ENCODE measurements around the gene ERMARD. TPM values are rescaled to one million over a fixed set of nuclear protein-coding genes. Genes with fewer than 3 reads are reported as not detected.

ERMARD gene
- polyA plus RNA-seq, 1 experiment: 31.8 TPM

- no peak for TF ChIP-seq CTCF (IDR thresholded peaks at IDR 0.05; ENCODE audit: insufficient read depth, low read depth, low read length)
- Histone ChIP-seq H3K27me3 (ENCODE audit: control insufficient read depth, insufficient read depth, low read length) (no peaks in the 10 kb centered on the region), H3K36me3 (ENCODE audit: control insufficient read depth, insufficient read depth, low read length) (peaks cover 2% of the 10 kb centered on the region; the same call in 1 of the 2 replicates), H3K4me3 (ENCODE audit: low read depth, low read length) (no peak overlapping the region)
- no peak for DNase-seq (ENCODE audit: low read depth)
- ChIA-PET CTCF (no interaction called here), POLR2A (no interaction called here)
Measured at GRCh38 chr6:169783401-169783800, 32.0 kb downstream of the ERMARD start.

GRCh38 chr6:169783971-169784820, 32.8 kb downstream of the ERMARD start:
- H3K27me3 ChIP-seq (ENCODE audit: control insufficient read depth, insufficient read depth, low read length): no peaks in the 10 kb centered on the region
- H3K36me3 ChIP-seq (ENCODE audit: control insufficient read depth, insufficient read depth, low read length): peaks cover 2% of the 10 kb centered on the region; the same call in 1 of the 2 replicates
- TF ChIP-seq CTCF (IDR thresholded peaks at IDR 0.05; ENCODE audit: insufficient read depth, low read depth, low read length): no peak
- ChIA-PET CTCF (interaction anchor here (1.4 kb wide), 1 partner anchor 47 kb away, joined by 3 read pairs; no protein-coding TSS in a partner anchor), POLR2A (no interaction called here)
- DNase-seq (ENCODE audit: low read depth): no peak
- H3K4me3 ChIP-seq (ENCODE audit: low read depth, low read length): no peak overlapping the region

DNA sequence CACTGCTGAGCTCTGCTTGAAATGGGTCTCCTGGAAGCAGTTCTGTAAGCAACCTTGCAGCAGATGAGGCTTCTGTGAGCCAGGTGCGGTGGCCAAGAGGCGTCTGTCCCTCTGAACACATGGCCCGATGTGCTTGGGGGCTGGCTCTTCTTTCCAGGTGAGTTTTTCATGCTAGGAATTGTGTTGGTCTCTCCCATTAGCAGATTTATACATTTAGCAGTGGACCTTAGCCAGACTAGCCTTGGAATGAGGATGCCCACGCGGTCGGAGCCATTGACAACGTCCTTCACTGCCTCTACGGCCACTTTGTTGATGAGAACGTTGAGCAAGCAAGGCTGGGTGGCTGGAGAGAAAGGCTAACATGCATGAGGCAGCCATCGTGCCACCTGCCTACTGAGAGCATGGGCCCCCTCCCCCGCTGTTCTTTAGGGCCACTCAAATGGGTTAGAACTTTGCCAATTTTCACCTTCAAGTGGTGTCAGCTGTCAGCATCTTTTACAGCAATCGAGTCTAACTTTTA, 33.5 kb downstream of the ERMARD start:
- CTCF ChIA-PET: interaction anchor here (1.3 to 1.4 kb wide), 2 partner anchors 24 to 46 kb away, joined by 3 read pairs; no protein-coding TSS in a partner anchor
- peaks cover 2% of the 10 kb centered on the region; the same call in 1 of the 2 replicates for H3K36me3 ChIP-seq (ENCODE audit: control insufficient read depth, insufficient read depth, low read length)

DNA sequence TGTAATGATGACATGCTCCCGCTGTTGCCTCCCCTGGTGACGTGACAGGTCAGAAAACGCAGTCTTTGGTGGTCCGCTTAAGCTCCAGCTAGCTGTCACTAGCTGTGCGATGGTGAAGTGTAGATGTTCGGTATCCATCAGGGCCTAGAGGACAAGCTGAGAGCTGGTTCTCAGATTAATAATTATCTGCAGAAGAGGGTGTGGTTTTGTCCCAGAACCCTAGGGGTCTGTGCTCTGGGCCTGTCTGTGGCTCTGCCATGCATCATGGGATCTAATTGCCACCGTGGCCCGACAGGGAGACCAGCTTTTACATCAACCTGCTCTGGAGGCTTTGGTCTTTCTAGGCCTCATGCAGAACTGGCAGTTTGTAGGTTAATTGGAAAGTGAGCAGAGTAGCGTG, 34.1 kb downstream of the ERMARD start:
- Histone ChIP-seq H3K27me3 (ENCODE audit: control insufficient read depth, insufficient read depth, low read length) (no peaks in the 10 kb centered on the region), H3K4me3 (ENCODE audit: low read depth, low read length) (no peak overlapping the region), H3K36me3 (ENCODE audit: control insufficient read depth, insufficient read depth, low read length) (peaks cover 2% of the 10 kb centered on the region; the same call in 1 of the 2 replicates)
- no peak for DNase-seq (ENCODE audit: low read depth)
- POLR2A ChIA-PET: no interaction called here
- CTCF ChIA-PET: interaction anchor here (1.3 kb wide), 1 partner anchor 24 kb away, joined by 3 read pairs; no protein-coding TSS in a partner anchor
- TF ChIP-seq CTCF (IDR thresholded peaks at IDR 0.05; ENCODE audit: insufficient read depth, low read depth, low read length): no peak

More for the DNA sequence above, 33.5 kb downstream of the ERMARD start:
- POLR2A ChIA-PET: no interaction called here
- DNase-seq (ENCODE audit: low read depth): no peak
- H3K27me3 ChIP-seq (ENCODE audit: control insufficient read depth, insufficient read depth, low read length): no peaks in the 10 kb centered on the region
- H3K4me3 ChIP-seq (ENCODE audit: low read depth, low read length): no peak overlapping the region
- no peak for TF ChIP-seq CTCF (IDR thresholded peaks at IDR 0.05; ENCODE audit: insufficient read depth, low read depth, low read length)

DNA sequence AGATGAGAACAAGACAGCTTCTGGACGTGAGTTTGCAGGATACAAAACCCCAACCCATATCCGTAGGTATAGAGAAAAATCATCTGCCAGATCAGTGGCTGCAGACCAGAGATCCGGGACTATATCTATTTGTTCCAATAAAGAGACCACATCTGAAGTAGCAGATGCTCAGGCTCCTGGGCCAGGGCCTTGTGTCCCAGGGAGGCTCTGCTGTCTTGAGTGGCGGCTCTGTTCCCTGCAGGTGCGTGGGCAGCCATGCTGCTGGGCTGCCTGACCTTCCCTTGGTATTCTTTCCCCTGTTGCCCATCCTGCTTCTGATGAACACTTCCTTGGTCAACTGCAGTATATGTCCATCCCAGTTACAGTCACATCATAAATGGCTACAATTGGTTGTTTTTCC, 34.9 kb downstream of the ERMARD start:
- DNase-seq (ENCODE audit: low read depth): no peak
- peaks cover 2% of the 10 kb centered on the region; the same call in 1 of the 2 replicates for H3K36me3 ChIP-seq (ENCODE audit: control insufficient read depth, insufficient read depth, low read length)
- ChIA-PET CTCF (interaction anchor here (1.3 kb wide), 1 partner anchor 25 kb away, joined by 3 read pairs; no protein-coding TSS in a partner anchor), POLR2A (no interaction called here)
- H3K4me3 ChIP-seq (ENCODE audit: low read depth, low read length): no peak overlapping the region
- no peak for TF ChIP-seq CTCF (IDR thresholded peaks at IDR 0.05; ENCODE audit: insufficient read depth, low read depth, low read length)
- no peaks in the 10 kb centered on the region for H3K27me3 ChIP-seq (ENCODE audit: control insufficient read depth, insufficient read depth, low read length)
